HL-60 (cell line): Measurements from ENCODE around the gene RBFOX1.

Experiments used
- CTCF ChIP-seq: IDR thresholded peaks from one replicate; pipeline ENCODE4 v1.5.1; 2011; ENCODE audit warnings: low read length, control low read depth, inconsistent platforms; ENCODE audit not compliant: insufficient read depth
- GABPA ChIP-seq: IDR thresholded peaks from 2 replicates; pipeline ENCODE4 v1.6.1; 2012; ENCODE audit warnings: low read depth
- POLR2AphosphoS5 ChIP-seq: IDR thresholded peaks from 2 replicates; pipeline ENCODE4 v1.6.1; 2012; ENCODE audit warnings: low read depth

- TF ChIP-seq CTCF: no peak
- no peak for TF ChIP-seq GABPA
- no peak for TF ChIP-seq POLR2AphosphoS5
These were observed 8.3 kb upstream of the RBFOX1 start for GRCh38 chr16:7324321-7324720.
